Raji (cell line): ENCODE results near the gene VWCE.
"Not testable (repeated sequence)": the region's sequence is repeated elsewhere in the genome, so short reads cannot be mapped to it uniquely, and the experiment has no call there.

Experiments used
- POLR2A ChIP-seq: IDR thresholded peaks from 2 replicates; pipeline ENCODE4 v1.6.1; 2011; ENCODE audit warnings: low read depth, low read length, control low read depth; ENCODE audit not compliant: insufficient read depth

The VWCE gene

DNA sequence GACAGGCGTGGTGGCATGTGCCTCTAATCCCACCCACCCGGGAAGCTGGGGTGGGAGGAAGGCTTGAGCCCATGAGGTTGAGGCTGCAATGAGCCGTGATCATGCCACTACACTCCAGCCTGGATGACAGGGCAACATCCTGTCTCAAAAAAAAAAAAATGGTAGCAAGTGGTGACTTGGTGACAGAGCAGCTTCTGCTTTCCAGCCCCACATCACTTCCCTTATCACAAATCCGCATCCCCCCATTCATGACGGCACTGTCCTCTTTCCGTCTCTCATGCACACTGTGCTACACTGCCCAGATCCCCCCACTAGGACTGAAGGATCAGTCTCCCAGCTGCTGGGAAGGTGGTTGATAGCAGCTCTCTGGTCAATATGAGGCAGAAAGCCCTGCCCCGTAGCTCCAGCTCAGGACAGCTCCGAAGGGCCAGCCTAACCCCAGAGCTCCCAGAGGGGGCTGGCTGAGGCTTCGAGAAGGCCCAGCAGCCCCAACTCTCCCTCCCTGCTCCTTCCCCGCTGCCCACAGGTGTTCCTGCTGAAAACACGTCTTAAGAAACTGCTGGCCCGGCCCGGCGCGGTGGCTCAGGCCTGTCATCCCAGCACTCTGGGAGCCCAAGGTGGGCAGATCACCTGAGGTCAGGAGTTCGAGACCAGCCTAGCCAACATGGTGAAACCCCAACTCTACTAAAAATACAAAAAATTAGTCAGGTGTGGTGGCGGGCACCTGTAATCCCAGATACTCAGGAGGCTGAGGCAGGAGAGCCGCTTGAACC is 38.2 kb downstream of the VWCE start:
- TF ChIP-seq POLR2A = no peak

DNA sequence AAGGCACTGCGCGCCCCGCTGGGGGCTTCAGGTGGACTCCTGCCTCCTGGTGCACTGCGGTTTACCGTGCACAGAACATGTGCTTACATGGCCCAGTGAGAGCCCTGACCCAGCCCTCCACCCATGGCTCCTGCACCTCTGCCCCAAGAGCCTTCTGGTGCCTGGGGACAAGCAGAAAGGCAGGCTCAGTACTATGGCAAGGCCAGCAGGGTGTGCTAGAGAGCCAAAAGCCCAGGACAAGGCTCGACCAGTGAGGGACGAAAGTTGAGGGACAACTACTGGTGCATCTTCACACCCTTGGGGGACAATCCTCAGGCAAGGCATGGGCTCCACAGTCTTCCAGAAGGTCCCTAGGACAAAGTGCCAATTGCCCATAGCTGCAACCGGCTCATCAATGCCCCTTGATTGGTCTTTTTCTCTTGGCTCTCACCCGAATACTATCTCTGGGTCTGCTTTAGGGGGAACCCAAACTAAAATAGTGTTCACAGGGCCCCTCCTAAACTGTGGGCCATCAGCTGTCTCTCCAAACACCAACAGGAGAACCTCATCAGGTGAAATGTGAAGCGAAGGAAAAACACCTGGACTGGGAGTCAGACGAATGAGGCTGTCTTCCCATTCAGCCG is 40.6 kb downstream of the VWCE start:
- TF ChIP-seq POLR2A = no peak

DNA sequence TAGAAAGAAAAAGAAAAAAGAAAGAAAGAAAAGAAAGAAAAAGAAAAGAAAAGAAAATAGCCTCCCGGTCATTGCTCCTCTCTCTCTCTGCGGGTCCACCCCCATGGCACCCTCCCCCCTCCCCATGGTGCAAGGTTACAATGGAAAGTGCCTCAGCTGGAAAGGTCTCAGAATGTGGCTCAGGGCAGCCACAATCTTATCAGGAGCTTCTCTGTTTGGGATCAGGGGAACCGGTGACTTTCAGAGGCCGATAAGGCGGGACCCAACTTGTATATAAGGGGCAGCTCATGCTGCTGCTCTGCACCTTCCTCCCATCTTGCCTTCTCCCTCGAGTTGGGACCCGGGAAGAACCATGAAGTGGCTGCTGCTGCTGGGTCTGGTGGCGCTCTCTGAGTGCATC is 54.2 kb downstream of the VWCE start, which contains the start of gene PGA5:
Gene PGA5 (plus strand): TSS at position 301 of the 400 bp plus-strand sequence. CDS start 52 bp downstream, at position 353.
- TF ChIP-seq POLR2A = not testable (repeated sequence)

DNA sequence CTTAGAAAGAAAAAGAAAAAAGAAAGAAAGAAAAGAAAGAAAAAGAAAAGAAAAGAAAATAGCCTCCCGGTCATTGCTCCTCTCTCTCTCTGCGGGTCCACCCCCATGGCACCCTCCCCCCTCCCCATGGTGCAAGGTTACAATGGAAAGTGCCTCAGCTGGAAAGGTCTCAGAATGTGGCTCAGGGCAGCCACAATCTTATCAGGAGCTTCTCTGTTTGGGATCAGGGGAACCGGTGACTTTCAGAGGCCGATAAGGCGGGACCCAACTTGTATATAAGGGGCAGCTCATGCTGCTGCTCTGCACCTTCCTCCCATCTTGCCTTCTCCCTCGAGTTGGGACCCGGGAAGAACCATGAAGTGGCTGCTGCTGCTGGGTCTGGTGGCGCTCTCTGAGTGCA is 73.1 kb downstream of the VWCE start, which contains the start of gene PGA4:
Gene PGA4 (plus strand): TSS at position 301 of the 400 bp plus-strand sequence. CDS start 54 bp downstream, at position 355.
- TF ChIP-seq POLR2A = not testable (repeated sequence)
